Mesothelial cell of epicardium (in vitro differentiated cells): ENCODE results near the gene GPR65. TPM values are rescaled to one million over a fixed set of nuclear protein-coding genes. Genes with fewer than 3 reads are reported as not detected.

ENCODE experiments used
- DNase-seq, 2 experiments: peaks; one replicate each; pipeline ENCODE4 v3.0.0; 2021; ENCODE audit warnings: low spot score in 2 of 2; ENCODE audit not compliant: unreplicated experiment in 2 of 2
- H3K27ac Mint-ChIP-seq: 2 replicates; pipeline ENCODE4 v1.8.0; 2021; ENCODE audit warnings: mixed read lengths
- H3K27me3 Mint-ChIP-seq: 2 replicates; pipeline ENCODE4 v1.8.0; 2021; ENCODE audit warnings: low read depth, mixed read lengths
- H3K36me3 Mint-ChIP-seq: 2 replicates; pipeline ENCODE4 v1.8.0; 2021; ENCODE audit warnings: mixed read lengths
- H3K4me1 Mint-ChIP-seq: 2 replicates; pipeline ENCODE4 v1.8.0; 2021; ENCODE audit warnings: mixed read lengths
- H3K4me3 Mint-ChIP-seq: 2 replicates; pipeline ENCODE4 v1.8.0; 2021; ENCODE audit warnings: mild to moderate bottlenecking, moderate library complexity, mixed read lengths
- H3K9me3 Mint-ChIP-seq: 2 replicates; pipeline ENCODE4 v1.8.0; 2021; ENCODE audit warnings: mixed read lengths
- total RNA-seq: library from RNA; stranded (reverse); gene quantifications from 3 replicates; pipeline ENCODE4 v1.2.1, GENCODE V29; 2021
- TF ChIP-seq, protein P1 (sequence below): fragments of 200-600 bp; sonication (generic); IDR thresholded peaks from one replicate; pipeline ENCODE4 v1.5.0; 2021; ENCODE audit warnings: antibody characterized with exemption; ENCODE audit not compliant: unreplicated experiment

GPR65 gene, protein sequence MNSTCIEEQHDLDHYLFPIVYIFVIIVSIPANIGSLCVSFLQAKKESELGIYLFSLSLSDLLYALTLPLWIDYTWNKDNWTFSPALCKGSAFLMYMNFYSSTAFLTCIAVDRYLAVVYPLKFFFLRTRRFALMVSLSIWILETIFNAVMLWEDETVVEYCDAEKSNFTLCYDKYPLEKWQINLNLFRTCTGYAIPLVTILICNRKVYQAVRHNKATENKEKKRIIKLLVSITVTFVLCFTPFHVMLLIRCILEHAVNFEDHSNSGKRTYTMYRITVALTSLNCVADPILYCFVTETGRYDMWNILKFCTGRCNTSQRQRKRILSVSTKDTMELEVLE
- total RNA-seq: not detected in 3 replicates

DNA sequence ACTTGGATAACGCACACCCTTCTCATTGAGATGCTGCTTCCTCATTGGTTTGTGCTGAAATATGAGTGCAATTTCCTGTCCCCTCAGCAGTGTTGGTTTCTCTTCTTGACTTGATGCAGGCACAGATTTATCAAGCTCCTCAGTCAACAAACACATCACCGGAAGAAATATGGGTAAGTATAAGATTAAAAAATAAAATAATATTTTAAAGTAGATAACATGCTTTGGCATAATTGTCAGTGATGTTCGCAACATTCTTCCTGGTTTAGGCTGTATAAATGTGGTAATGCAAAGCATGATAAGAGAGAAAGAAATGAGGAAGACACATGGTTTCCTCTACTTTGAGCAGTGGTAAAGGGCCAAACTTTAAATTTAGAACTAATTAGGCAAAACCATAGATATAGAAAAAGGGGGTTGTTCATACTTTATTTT, at the start of gene GPR65:
Gene GPR65 (plus strand): TSS at position 86 of the 432 bp plus-strand sequence. CDS start 5,713 bp downstream, outside the sequence.
- Mint-ChIP-seq H3K9me3 (no peaks in the 10 kb centered on the region), H3K27me3 (no peaks in the 10 kb centered on the region), H3K4me1 (no peaks in the 10 kb centered on the region), H3K27ac (no peak within 1 kb of the TSS), H3K4me3 (no peak within 1 kb of the TSS), H3K36me3 (no peaks in the 10 kb centered on the region)
- TF ChIP-seq, protein P1, sequence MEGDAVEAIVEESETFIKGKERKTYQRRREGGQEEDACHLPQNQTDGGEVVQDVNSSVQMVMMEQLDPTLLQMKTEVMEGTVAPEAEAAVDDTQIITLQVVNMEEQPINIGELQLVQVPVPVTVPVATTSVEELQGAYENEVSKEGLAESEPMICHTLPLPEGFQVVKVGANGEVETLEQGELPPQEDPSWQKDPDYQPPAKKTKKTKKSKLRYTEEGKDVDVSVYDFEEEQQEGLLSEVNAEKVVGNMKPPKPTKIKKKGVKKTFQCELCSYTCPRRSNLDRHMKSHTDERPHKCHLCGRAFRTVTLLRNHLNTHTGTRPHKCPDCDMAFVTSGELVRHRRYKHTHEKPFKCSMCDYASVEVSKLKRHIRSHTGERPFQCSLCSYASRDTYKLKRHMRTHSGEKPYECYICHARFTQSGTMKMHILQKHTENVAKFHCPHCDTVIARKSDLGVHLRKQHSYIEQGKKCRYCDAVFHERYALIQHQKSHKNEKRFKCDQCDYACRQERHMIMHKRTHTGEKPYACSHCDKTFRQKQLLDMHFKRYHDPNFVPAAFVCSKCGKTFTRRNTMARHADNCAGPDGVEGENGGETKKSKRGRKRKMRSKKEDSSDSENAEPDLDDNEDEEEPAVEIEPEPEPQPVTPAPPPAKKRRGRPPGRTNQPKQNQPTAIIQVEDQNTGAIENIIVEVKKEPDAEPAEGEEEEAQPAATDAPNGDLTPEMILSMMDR: no peak
- DNase-seq: no peak

DNA sequence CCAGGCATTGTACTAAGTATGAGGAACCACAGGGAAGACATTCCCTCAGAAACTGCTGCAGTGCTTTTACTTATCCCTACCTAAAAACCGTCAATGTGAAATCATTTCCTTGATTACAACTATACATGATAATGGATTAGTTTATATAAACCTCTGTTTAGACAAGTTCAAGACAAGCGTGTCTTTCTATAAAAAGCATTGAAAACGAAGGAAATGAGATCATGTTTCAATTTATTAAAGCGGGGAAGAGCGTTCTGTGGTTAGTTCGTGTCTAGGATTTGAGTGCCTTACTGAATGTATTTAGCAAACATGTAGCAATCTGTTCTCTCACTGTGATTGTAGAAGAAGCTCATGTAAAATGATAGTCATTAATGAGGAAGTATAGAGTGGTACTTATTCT, 49.4 kb upstream of the GPR65 start:
- DNase-seq: no peak
- Mint-ChIP-seq H3K27me3 (no peaks in the 10 kb centered on the region), H3K4me3 (no peak overlapping the region), H3K36me3 (peaks cover 29% of the 10 kb centered on the region), H3K9me3 (peaks cover 16% of the 10 kb centered on the region), H3K4me1 (no peaks in the 10 kb centered on the region), H3K27ac (no peak overlapping the region)
- TF ChIP-seq, protein P1: no peak

DNA sequence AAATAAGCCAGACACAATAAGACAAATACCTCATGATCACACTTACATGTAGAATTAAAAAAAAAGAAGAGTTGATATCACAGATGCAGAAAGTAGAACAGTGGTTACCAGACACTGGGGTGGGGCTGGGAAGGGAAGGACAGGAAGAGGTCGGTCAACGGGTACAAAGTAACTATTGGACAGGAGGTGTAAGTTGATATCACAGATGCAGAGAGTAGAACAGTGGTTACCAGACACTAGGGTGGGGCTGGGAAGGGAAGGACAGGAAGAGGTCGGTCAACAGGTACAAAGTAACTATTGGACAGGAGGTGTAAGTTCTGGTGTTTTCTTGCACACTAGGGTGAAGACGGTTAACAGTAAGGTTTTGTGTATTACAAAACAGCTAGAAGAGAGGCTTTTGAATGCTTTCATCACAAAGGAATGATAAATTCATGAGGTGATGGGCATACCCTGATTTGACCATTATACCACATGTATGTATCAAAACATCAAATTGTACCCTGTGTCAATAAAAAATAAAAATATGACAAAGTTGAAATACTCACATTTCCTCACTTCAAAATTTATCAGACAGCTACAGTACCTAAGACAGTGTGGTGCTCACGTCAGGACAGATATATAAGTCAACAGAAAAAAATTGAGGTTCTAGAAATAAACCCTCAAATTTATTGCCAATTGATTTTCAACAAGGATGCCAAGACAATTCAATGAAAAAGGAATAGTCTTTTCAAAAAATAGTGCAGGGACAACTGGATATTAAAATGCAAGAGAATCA, 44.7 kb upstream of the GPR65 start:
- H3K27ac Mint-ChIP-seq: no peak overlapping the region
- H3K9me3 Mint-ChIP-seq: peaks cover 28% of the 10 kb centered on the region
- no peaks in the 10 kb centered on the region for H3K4me1 Mint-ChIP-seq
- peaks cover 55% of the 10 kb centered on the region for H3K36me3 Mint-ChIP-seq
- TF ChIP-seq, protein P1: no peak
- H3K4me3 Mint-ChIP-seq: no peak overlapping the region
- no peak for DNase-seq
- no peaks in the 10 kb centered on the region for H3K27me3 Mint-ChIP-seq

DNA sequence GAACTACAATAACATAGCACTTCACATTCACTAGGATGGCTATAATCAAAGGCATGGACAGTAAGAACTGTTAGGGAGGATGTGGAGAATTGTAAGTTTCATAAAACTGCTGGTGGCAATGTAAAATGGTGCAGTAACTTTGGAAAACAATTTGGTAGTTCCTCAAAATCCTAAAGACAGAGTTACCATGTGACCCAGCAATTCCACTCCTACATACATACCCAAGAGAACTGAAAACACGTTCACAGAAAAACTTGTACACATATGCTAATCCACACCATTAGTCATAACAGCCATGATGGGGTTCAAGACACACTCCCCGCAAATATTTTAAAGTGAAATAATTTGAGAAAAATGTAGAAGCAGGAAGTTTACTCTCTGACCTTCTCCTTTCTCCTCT, 43.7 kb upstream of the GPR65 start:
- no peak for DNase-seq
- Mint-ChIP-seq H3K9me3 (peaks cover 28% of the 10 kb centered on the region), H3K4me1 (no peaks in the 10 kb centered on the region), H3K36me3 (peaks cover 55% of the 10 kb centered on the region), H3K27ac (no peak overlapping the region), H3K27me3 (no peaks in the 10 kb centered on the region), H3K4me3 (no peak overlapping the region)
- TF ChIP-seq, protein P1: no peak

DNA sequence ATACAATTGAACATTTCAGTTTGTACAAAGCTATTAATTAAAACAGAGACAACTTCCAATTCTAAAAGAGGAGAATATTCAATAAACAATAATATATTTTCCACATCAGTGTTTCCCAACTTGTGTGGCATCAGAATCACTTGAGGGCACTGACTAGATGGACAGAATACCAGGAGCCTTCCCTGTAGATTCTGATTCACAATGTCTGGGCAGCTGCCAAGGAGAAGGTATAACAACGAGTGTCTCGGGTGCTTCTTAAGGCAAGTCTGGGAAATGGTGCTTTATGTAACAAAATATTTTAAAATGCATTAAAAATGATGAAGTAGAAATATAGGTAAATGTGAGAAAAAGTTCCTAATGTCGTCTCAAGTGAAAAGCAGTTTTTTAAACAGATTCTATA, 38.1 kb upstream of the GPR65 start:
- TF ChIP-seq, protein P1: no peak
- no peaks in the 10 kb centered on the region for H3K27me3 Mint-ChIP-seq
- H3K27ac Mint-ChIP-seq: no peak overlapping the region
- H3K4me3 Mint-ChIP-seq: no peak overlapping the region
- peaks cover 1% of the 10 kb centered on the region for H3K9me3 Mint-ChIP-seq
- no peaks in the 10 kb centered on the region for H3K4me1 Mint-ChIP-seq
- peaks cover 13% of the 10 kb centered on the region for H3K36me3 Mint-ChIP-seq
- DNase-seq: no peak
